Muscle layer of colon (tissue), 2 donors: ENCODE results near the gene GTF2I.
"Not testable (repeated sequence)": the region's sequence is repeated elsewhere in the genome, so short reads cannot be mapped to it uniquely, and the experiment has no call there.

Experiments
- H3K27ac ChIP-seq: one replicate; pipeline ENCODE4 v1.7.0; 2013; ENCODE audit warnings: low read depth, mild to moderate bottlenecking, low read length, moderate library complexity
- H3K27me3 ChIP-seq, 2 donors: one replicate each; pipeline ENCODE4 v1.7.0; 2013; ENCODE audit warnings: low read length in 2 of 2, mild to moderate bottlenecking in 2 of 2; ENCODE audit not compliant: insufficient read depth in 2 of 2, control insufficient read depth in 1 of 2
- H3K36me3 ChIP-seq: one replicate; pipeline ENCODE4 v1.7.0; 2013; ENCODE audit warnings: mild to moderate bottlenecking, low read length; ENCODE audit not compliant: insufficient read depth
- H3K4me1 ChIP-seq: one replicate; pipeline ENCODE4 v1.7.0; 2013; ENCODE audit warnings: mild to moderate bottlenecking, low read length; ENCODE audit not compliant: insufficient read depth
- H3K4me3 ChIP-seq, 2 donors: one replicate each; pipeline ENCODE4 v1.7.0; 2013; ENCODE audit warnings: low read length in 2 of 2, low read depth in 1 of 2, mild to moderate bottlenecking in 1 of 2, moderate library complexity in 1 of 2
- H3K9ac ChIP-seq: one replicate; pipeline ENCODE4 v1.7.0; 2013; ENCODE audit warnings: low read length
- H3K9me3 ChIP-seq: one replicate; pipeline ENCODE4 v1.7.0; 2013; ENCODE audit warnings: mild to moderate bottlenecking, low read length
- donor health status: abdominal sarcoma.
- donor health status: Adenocarcinoma of cecum.

Gene GTF2I

DNA sequence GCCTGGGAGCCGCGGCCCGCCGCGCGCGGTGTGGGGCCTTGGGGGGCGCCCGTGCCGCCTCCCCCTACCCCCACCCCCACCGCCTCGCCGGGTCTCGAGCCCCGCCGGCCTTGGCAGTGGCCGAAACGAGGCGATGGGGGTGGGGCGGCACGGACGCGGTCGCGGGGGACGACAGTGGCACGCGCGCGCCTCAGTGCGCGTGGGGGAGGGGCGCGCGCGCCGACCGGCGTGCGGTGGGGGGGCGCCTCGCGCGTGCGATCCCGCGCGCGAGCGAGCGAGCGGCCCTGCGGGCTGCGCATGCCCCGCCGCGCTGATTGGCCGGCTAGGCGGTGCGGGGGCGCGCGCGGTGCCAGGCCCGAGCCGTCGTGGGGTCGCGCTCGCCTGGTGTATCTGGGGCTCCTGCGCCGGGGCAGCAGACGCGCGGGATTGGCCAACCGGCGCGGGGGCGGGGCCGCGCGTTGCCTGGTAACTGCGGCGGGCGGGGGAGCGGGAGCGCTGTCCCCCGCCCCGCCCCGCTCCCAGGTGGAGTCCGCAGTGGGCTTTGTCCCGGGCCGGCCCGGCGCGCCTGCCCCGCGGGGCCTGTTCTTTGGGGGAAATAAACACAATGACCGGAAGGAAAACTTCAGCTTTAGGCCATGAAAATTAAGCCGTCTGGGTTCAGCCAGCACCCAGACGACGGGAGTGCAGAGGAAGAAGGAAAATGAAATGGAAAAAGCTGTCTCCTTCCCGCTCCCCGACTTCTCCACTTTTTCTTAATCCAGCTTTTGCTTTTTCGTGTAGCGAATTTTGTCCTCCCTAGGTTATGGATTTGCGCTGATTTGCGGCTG, 873 bp downstream of the GTF2I start:
- no peaks in the 10 kb centered on the region for H3K27me3 ChIP-seq
- H3K27ac ChIP-seq: peak overlapping the region; percentile 99
- no peaks in the 10 kb centered on the region for H3K36me3 ChIP-seq
- peak overlapping the region; percentile 44 for H3K9ac ChIP-seq
- H3K9me3 ChIP-seq: no peaks in the 10 kb centered on the region
- peak overlapping the region; percentile 68 to 94 for H3K4me3 ChIP-seq
- peaks cover 43% of the 10 kb centered on the region for H3K4me1 ChIP-seq

DNA sequence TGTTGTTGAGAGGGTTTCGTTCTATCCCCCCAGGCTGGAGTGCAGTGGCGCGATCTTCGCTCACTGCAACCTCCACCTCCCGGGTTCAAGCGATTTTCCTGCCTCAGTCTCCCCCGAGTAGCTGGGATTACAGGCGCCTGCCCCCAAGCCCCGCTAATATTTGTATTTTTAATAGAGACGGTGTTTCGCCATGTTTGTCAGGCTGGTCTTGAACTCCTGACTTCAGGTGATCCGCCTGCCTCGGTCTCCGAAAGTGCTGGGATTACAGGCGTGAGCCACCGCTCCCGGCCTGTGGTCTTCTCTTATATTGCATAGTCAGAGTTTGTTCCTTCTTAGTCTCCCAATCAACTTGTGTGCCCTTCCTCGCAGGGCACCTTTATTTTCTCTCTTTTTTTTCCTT, 2.7 kb downstream of the GTF2I start:
- Histone ChIP-seq H3K4me1 (peaks cover 43% of the 10 kb centered on the region), H3K4me3 (peak overlapping the region in 1 of 2 donors; percentile 4)
- H3K36me3 ChIP-seq, H3K27ac ChIP-seq, H3K9ac ChIP-seq, H3K27me3 ChIP-seq, H3K9me3 ChIP-seq: not testable (repeated sequence)

DNA sequence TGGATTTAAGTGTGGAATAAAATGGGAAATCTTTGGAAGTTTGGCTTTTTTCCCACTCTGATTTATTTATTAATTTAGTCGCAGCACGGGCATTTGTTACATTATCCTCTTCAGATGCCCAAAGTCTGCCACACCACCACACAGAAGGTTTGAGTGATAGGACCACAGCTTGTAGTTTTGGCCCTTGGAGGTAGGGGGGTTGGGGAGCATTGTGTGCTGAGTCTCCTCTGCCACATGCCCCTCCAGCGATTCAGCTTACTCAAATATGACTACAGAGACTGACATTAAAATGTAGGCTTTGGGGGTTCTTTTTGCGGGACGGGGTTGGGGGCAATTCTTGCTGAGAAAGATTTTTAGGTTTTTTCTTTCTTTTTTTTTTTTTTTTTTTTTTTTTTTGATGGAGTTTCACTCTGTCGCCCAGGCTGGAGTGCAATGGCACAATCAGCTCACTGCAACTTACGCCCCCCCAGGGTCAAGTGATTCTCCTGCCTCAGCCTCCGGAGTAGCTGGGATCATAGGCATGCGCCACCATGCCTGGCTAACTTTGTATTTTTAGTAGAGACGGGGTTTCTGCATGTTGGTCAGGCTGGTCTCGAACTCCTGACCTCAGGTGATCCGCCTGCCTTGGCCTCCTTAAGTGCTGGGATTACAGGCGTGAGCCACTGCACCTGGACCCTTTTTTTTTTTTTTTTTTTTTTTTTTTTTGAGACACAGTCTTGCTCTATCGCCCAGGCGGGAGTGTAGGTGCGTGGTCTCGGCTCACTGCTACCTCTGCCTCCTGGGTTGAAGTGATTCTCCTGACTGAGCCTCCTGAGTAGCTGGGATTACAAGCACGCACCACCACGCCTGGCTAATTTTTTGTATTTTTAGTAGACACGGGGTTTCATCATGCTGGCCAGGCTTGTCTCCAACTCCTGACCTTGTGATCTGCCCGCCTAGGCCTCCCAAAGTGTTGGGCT, 4.6 kb downstream of the GTF2I start:
- peaks cover 36% of the 10 kb centered on the region for H3K4me1 ChIP-seq
- H3K36me3 ChIP-seq, H3K9ac ChIP-seq, H3K9me3 ChIP-seq, H3K27ac ChIP-seq, H3K4me3 ChIP-seq, H3K27me3 ChIP-seq: not testable (repeated sequence)

DNA sequence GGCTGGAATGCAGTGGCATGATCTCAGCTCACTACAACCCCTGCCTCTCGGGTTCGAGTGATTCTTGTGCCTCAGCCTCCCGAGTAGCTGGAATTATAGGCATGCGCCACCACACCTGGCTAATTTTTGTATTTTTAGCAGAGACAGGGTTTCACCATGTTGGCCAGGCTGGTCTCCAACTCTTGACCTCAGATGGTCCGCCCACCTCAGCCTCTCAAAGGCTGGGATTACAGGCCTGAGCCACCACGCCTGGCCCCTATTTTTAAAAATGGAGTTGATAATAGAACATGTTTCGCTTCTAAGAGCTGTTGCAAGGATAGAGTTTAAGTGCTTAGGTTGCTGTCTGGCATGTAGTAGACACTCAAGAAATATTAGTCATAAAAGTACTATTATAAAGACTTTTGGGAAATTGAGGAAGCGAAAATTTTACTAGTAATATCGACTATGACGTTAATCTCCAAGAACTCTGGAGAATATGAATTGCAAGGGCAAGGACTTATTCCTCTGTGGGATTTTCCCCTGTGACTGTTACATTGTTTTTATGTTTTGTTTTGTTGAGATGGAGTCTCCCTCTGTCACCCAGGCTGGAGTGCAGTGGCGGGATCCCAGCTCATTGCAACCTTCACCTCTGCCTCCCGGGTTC, 7.9 kb downstream of the GTF2I start:
- Histone ChIP-seq H3K27ac (no peak overlapping the region), H3K27me3 (no peaks in the 10 kb centered on the region), H3K4me3 (no peak overlapping the region), H3K9ac (no peak overlapping the region), H3K4me1 (peaks cover 18% of the 10 kb centered on the region), H3K36me3 (no peaks in the 10 kb centered on the region), H3K9me3 (no peaks in the 10 kb centered on the region)

DNA sequence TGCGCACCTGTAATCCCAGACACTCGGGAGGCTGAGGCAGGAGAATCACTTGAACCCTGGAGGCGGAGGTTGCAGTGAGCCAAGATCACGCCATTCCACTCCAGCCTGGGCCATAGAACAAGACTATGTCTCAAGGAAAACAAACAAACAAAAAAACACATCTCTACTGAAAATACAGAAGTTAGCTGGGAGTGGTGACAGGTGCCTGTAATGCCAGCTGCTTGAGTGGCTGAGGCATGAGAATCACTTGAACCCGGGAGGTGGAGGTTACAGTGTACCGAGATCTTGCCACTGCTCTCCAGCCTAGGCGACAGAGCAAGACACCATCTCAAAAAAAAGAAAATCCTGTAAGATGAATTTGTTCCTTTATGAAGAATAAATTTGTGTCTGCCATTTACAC, 9.5 kb downstream of the GTF2I start:
- H3K27me3 ChIP-seq, H3K4me1 ChIP-seq, H3K9ac ChIP-seq, H3K9me3 ChIP-seq, H3K4me3 ChIP-seq, H3K27ac ChIP-seq, H3K36me3 ChIP-seq: not testable (repeated sequence)

DNA sequence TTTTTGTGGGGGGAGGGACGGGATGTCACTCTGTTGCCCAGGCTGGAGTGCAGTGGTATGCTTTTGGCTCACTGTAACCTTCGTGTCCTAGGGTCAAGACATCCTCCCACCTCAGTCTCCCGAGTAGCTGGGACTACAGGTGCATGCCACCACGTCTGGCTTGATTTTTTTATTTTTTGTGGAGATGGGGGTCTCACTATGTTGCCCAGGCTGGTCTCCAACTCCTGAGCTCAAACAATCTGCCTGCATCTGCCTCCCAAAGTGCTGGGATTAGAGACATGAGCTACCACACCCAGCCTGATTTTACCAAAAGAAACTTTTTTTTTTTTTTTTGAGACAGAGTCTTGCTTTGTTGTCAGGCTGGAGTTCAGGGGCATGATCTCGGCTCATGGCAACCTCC, 10.0 kb downstream of the GTF2I start:
- not testable (repeated sequence) for H3K4me3 ChIP-seq

DNA sequence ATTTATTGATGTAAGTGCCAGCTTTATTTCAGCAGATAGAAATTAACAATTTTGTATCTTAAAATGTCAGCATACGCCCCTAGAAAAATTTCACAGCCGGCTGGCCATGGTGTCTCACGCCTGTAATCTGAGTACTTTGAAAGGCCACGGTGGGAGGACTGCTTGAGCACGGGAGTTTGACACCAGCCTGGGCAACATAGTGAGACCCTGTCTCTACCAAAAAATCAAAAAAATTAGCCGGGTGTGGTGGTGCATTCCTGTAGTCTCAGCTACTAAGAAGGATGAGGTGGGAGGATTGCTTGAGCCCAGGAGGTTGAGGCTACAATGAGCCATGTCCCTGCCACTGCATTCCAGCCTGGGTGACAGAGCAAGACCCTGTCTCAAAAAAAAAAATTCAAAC, 14.1 kb downstream of the GTF2I start:
- Histone ChIP-seq H3K9ac (no peak overlapping the region), H3K27me3 (no peaks in the 10 kb centered on the region), H3K27ac (no peak overlapping the region), H3K9me3 (no peaks in the 10 kb centered on the region), H3K4me1 (peaks cover 5% of the 10 kb centered on the region), H3K4me3 (no peak overlapping the region), H3K36me3 (no peaks in the 10 kb centered on the region)

More for the DNA sequence above, 10.0 kb downstream of the GTF2I start:
- H3K4me1 ChIP-seq, H3K27ac ChIP-seq, H3K9ac ChIP-seq, H3K9me3 ChIP-seq, H3K36me3 ChIP-seq, H3K27me3 ChIP-seq: not testable (repeated sequence)

DNA sequence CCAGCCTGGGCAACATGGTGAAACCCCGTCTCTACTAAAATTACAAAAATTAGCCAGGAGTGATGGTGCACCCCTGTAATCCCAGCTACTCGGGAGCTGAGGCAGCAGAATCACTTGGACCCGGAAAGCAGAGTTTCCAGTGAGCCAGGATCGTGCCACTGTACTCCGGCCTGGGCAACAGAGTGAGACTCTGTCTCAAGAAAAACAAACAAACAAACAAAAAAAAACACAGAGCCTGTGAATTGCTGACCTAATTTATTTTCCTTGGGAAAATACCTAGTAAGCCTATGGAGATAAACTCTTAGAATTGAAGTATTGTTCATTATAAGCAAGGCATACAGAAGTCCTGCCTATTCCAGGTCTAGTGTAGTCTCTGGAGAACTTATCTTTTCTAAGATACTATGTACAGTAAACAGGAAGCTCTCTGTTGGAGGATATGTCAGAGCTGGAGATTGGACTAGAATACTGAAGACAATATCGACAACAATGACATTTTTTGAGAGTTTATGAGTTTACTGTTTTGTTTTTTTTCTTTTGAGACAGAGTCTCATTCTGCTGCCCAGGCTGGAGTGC, 14.9 kb downstream of the GTF2I start:
- no peak overlapping the region for H3K9ac ChIP-seq
- H3K27me3 ChIP-seq: no peaks in the 10 kb centered on the region
- no peaks in the 10 kb centered on the region for H3K36me3 ChIP-seq
- no peak overlapping the region for H3K27ac ChIP-seq
- no peaks in the 10 kb centered on the region for H3K9me3 ChIP-seq
- H3K4me3 ChIP-seq: no peak overlapping the region
- peaks cover 5% of the 10 kb centered on the region for H3K4me1 ChIP-seq

DNA sequence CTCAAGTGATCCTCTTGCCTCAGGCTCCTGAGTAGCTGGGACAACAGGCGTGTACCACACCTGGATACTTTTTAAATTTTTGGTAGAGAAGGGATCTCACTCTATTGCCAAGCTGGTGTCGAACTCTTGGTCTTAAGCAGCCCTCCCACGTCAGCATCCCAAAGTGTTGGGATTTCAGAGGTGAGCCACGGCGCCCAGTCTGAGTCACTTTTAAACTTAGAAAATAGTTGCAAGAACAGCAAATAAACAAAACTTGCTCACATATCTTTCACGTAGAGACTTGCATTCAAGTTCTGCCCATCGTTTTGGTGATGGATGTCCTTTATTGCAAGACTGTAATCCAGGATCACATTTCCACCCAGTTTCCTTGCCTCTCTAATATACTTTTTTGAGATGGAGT, 16.6 kb downstream of the GTF2I start:
- Histone ChIP-seq H3K4me3 (no peak overlapping the region), H3K36me3 (no peaks in the 10 kb centered on the region), H3K27me3 (no peaks in the 10 kb centered on the region), H3K9ac (no peak overlapping the region), H3K9me3 (no peaks in the 10 kb centered on the region), H3K4me1 (peaks cover 5% of the 10 kb centered on the region), H3K27ac (no peak overlapping the region)

DNA sequence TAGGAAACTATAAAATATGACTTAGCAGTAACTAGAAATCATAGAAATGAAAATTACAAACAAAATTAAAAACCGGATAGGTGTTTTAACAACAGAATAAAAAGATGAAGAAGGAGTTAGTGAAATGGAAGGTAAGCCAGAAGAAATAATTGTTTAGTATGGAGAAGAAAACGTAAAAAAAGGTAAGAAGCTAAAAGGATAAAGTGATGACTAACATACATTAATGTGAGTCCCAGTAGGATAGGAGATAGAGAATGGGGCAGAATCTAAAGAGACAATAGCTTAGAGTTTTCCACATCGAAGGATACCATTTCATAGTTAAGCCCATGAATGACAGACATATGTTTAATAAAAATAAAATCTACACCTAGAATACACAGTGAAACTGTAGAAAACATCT, 25.3 kb downstream of the GTF2I start:
- Histone ChIP-seq H3K4me1 (no peaks in the 10 kb centered on the region), H3K9ac (no peak overlapping the region), H3K27me3 (no peaks in the 10 kb centered on the region), H3K36me3 (no peaks in the 10 kb centered on the region), H3K27ac (no peak overlapping the region), H3K9me3 (no peaks in the 10 kb centered on the region), H3K4me3 (no peak overlapping the region)

DNA sequence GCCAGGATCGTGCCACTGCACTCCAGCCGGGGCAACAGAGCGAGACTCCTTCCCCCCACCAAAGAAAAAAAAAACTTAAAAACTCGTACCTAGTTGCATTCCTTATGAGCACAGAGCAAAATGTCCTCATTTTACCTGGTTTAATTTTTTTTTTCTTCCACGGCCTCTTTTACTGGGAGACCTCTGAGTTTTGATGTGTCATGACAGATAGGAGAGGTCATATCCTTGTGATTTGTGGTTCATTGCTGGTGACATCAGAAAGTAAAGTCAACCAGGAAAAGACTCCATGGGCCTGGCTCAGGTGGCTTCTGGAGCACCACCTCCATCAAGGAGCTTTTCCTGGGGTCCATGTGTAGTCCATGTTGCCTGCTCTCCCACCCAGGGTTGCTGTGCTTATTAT, 26.3 kb downstream of the GTF2I start:
- Histone ChIP-seq H3K9ac (no peak overlapping the region), H3K9me3 (no peaks in the 10 kb centered on the region), H3K36me3 (no peaks in the 10 kb centered on the region), H3K27me3 (no peaks in the 10 kb centered on the region), H3K27ac (no peak overlapping the region), H3K4me3 (no peak overlapping the region), H3K4me1 (no peaks in the 10 kb centered on the region)
